Heart left ventricle (tissue), 16 donors: ENCODE data around the gene WHRN. TPM values are rescaled to one million over a fixed set of nuclear protein-coding genes. Genes with fewer than 3 reads are reported as not detected.

Experiments
- ATAC-seq, 4 donors: fragments of 200-7000 bp; cut with Tn5 transposase; one replicate each; pipeline ENCODE4 v1.9.1; 2020 to 2022; ENCODE audit warnings: moderate library complexity in 4 of 4, mild to moderate bottlenecking in 3 of 4, moderate number of reproducible peaks in 1 of 4
- DNase-seq, 5 donors: peaks; one replicate each; pipeline ENCODE4 v3.0.0-alpha.2; 2020
- H3K27ac ChIP-seq, 12 donors: fragments of 200-600 bp; sonication (generic) in 4 of 12; one replicate each; pipeline versions ENCODE4 v1.5.0 to v1.8.0; 2016 to 2022; ENCODE audit warnings: mild to moderate bottlenecking in 2 of 12
- H3K27me3 ChIP-seq, 9 donors: fragments of 200-600 bp; sonication (generic) in 2 of 9; one replicate each; pipeline versions ENCODE4 v1.5.1 to v1.8.0; 2016 to 2022; ENCODE audit warnings: mild to moderate bottlenecking in 3 of 9
- H3K36me3 ChIP-seq, 9 donors: fragments of 200-600 bp; sonication (generic) in 2 of 9; one replicate each; pipeline versions ENCODE4 v1.5.0 to v1.8.0; 2018 to 2022; ENCODE audit warnings: mild to moderate bottlenecking in 2 of 9
- H3K4me1 ChIP-seq, 12 donors: fragments of 200-600 bp; sonication (generic) in 4 of 12; one replicate each; pipeline versions ENCODE4 v1.5.0 to v1.8.0; 2016 to 2022; ENCODE audit warnings: mild to moderate bottlenecking in 3 of 12
- H3K4me3 ChIP-seq, 12 donors: fragments of 200-600 bp; sonication (generic) in 4 of 12; one replicate each; pipeline versions ENCODE4 v1.5.0 to v1.8.0; 2017 to 2022; ENCODE audit warnings: mild to moderate bottlenecking in 9 of 12, moderate library complexity in 4 of 12
- H3K9me3 ChIP-seq, 12 donors: fragments of 200-600 bp; sonication (generic) in 4 of 12; one replicate each; pipeline versions ENCODE4 v1.5.0 to v1.8.0; 2016 to 2022; ENCODE audit warnings: mild to moderate bottlenecking in 1 of 12
- POLR2A ChIP-seq, 2 donors: fragments of 450-650 bp; IDR thresholded peaks; one replicate each; pipeline ENCODE4 v1.6.1; 2017; ENCODE audit warnings: antibody characterized with exemption in 2 of 2, mild to moderate bottlenecking in 2 of 2, moderate library complexity in 2 of 2
- WGBS, 4 donors: extraction: QIAGEN DNeasy Blood & Tissue Kit in 2 of 4; methylation state at CpG; one replicate each; pipeline versions ENCODE4 v1.1.5 to v1.1.7; 2013 to 2018; 5-methylcytosine and 5-hydroxymethylcytosine counted together
- intact Hi-C, 10 donors: fragments of 100-400 bp; cut with DNase I; formaldehyde crosslinking; loops; one replicate each; pipeline versions ENCODE4 v1.11.1 to v1.14.2; 2022
- polyA plus RNA-seq, 2 donors: library from polyadenylated mRNA; stranded (reverse); fragments of 200-250 nt; gene quantifications; one replicate each; pipeline ENCODE4 v1.2.3, GENCODE V29; 2013
- total RNA-seq, 9 donors: library from RNA; depleted of rRNA in 2 of 9; stranded (reverse); fragments of >200 nt in 2 of 9; fragmentation: NEBNext Ultra II Directional in 3 of 9; extraction: Animal tissue kit (Norgen Biotek cat#: 25700) in 3 of 9; gene quantifications; one replicate each; pipeline versions ENCODE4 v1.1.0 to v1.2.4, GENCODE V29; 2016 to 2023
- TF ChIP-seq, protein P1 (sequence below), 12 donors: fragments of 200-600 bp; sonication (generic) in 4 of 12; IDR thresholded peaks; one replicate each; pipeline versions ENCODE4 v1.5.0 to v1.8.0; 2018 to 2022; ENCODE audit warnings: antibody characterized with exemption in 12 of 12, mild to moderate bottlenecking in 5 of 12
- donor health status: ischemic (EF 13 %, LVEDD 7.1; RV severe dilation, severe dysfunction).
- donor health status: healthy with polysubstance abuse.
- donor health status: DM: no; HTN: yes; CAD: no.
- donor health status: DM: no; HTN: no; CAD: no.
- donor health status: ischemic (EF 25% LVEDD 6.9; RV normal size, moderate dysfunction).
- donor health status: ischemic (EF 25% LVEDD 5.7; RV mildly dilated, moderate dysfunction).
- donor health status: healthy.
- donor health status: DM: yes; HTN: yes; CAD: no.
- donor health status: ischemic (EF 35%, LVEDD 5.7; RV mildly dilated, moderate dysfunction).
- donor health status: nonischemic (EF 11% LVEDD 7.7; RV severe dilation, severe dysfunction).
- donor health status: DM: yes; HTN: yes; CAD: no.
- donor health status: PGD.
- donor health status: ischemic (EF 29% LVEDD 5.4; RV normal size, mild dysfunction).
- donor health status: nonischemic (EF 23%, LVEDD 6.1; RV moderate dilation, normal function).

Gene WHRN
- total and polyA plus RNA-seq, 11 donors, result 0.12 to 1.4 (median 0.56) TPM

DNA sequence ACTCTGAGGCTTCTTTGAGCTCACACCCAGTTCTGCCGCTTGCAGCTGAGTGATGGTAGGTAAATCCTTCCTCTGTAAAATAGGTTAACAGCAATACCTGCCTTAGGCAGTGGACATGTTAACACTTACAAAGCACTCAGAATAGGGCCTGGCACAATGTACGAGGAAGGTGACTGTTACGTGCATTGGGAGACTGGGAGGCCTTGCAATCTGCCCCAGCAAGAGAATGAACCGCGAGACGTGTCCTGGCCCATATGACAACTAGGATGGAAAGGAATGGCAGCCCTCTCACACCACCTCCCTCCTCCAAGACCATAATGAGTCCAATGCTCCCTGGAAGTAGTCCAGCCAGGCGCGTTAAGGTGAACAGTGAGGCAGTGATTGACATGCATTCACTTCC, 94.4 kb downstream of the WHRN start:
- DNase-seq (no peak), ATAC-seq (no peak)
- Histone ChIP-seq H3K4me1 (peaks cover 0 to 9% (median 0%) of the 10 kb centered on the region in 12 donors), H3K27ac (no peak overlapping the region), H3K27me3 (no peaks in the 10 kb centered on the region), H3K9me3 (no peaks in the 10 kb centered on the region), H3K4me3 (no peak overlapping the region), H3K36me3 (no peaks in the 10 kb centered on the region)
- WGBS, 4 donors, result 88 to 95% (median 89%) methylated on average over 7 to 8 of the region's 8 CpGs
- TF ChIP-seq, protein P1, sequence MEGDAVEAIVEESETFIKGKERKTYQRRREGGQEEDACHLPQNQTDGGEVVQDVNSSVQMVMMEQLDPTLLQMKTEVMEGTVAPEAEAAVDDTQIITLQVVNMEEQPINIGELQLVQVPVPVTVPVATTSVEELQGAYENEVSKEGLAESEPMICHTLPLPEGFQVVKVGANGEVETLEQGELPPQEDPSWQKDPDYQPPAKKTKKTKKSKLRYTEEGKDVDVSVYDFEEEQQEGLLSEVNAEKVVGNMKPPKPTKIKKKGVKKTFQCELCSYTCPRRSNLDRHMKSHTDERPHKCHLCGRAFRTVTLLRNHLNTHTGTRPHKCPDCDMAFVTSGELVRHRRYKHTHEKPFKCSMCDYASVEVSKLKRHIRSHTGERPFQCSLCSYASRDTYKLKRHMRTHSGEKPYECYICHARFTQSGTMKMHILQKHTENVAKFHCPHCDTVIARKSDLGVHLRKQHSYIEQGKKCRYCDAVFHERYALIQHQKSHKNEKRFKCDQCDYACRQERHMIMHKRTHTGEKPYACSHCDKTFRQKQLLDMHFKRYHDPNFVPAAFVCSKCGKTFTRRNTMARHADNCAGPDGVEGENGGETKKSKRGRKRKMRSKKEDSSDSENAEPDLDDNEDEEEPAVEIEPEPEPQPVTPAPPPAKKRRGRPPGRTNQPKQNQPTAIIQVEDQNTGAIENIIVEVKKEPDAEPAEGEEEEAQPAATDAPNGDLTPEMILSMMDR (IDR thresholded peaks at IDR 0.05), result no peak
- TF ChIP-seq POLR2A (IDR thresholded peaks at IDR 0.05), result no peak
- intact Hi-C loops, result loop anchor here in 3 of 10 donors (2.0 to 10.0 kb wide), 3 partner anchors 248 to 601 kb away; no protein-coding TSS in a partner anchor

DNA sequence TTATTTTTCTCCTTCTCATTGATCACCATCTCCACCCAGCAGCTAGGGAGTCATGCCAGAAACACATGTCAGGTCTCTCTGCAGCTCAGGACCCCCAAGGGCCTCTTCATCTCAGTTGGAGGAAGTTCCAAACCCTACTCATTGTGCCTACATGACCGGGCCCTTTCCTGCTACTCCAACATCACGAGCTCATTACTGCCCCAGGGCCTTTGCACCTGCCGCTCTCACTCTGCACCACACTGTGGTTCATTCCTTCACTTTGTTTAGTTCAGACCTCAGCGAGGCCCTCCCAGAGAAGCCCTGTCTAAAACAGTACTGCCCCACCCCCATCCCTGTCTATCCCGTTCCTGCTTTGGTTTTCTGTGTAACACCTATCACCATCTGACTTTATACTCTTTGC, 95.4 kb downstream of the WHRN start:
- intact Hi-C loops, result loop anchor here (2.0 to 10.0 kb wide), 11 partner anchors 185 to 1115 kb away; no protein-coding TSS in a partner anchor
- 68 to 80% (median 75%) methylated on average over 5 of the region's 5 CpGs for WGBS, 4 donors
- no peaks in the 10 kb centered on the region for H3K36me3 ChIP-seq
- no peak for TF ChIP-seq POLR2A (IDR thresholded peaks at IDR 0.05)
- TF ChIP-seq, protein P1 (IDR thresholded peaks at IDR 0.05), result no peak
- H3K27me3 ChIP-seq, result no peaks in the 10 kb centered on the region
- DNase-seq, result no peak
- no peak overlapping the region for H3K4me3 ChIP-seq
- no peak for ATAC-seq
- H3K9me3 ChIP-seq, result no peaks in the 10 kb centered on the region
- H3K4me1 ChIP-seq, result peaks cover 0 to 15% (median 0%) of the 10 kb centered on the region in 12 donors
- H3K27ac ChIP-seq, result no peak overlapping the region

DNA sequence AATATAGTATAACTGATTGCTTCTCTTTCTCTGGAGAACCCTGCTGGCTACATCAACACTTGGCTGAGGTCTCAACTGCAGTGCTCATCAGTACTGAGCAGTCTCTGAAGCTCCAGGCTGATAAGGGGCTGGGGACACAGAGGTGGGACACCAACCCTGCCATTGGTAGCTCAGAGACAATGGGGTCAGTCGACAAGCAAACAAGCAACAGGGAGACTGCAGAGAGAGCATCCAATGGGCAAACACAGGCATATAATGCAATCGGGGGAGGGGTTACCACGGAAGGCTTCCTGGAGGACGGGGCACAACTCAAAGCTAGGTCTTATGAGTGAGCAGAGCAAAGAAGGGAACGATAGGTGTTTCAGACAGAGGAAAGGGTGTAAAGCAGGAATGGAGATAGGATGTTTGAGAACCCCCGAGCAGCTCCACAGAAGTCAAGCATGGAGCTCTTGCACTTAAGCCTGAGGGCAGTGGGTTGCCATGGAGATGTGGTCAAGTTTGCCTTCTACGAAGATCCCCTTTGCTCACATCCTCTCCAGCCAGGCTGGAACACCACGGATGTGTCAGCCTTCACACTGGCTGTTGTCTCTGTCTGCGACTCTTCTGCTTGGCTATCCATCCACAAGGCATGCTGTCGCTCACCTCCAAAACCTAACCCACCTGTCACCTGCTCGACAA, 96.0 kb downstream of the WHRN start:
- H3K36me3 ChIP-seq, result no peaks in the 10 kb centered on the region
- H3K27ac ChIP-seq, result no peak overlapping the region
- intact Hi-C loops, result loop anchor here (2.0 to 10.0 kb wide), 10 partner anchors 186 to 1116 kb away; no protein-coding TSS in a partner anchor
- 67 to 72% (median 70%) methylated on average over 11 of the region's 11 CpGs for WGBS, 4 donors
- TF ChIP-seq POLR2A (IDR thresholded peaks at IDR 0.05), result no peak
- TF ChIP-seq, protein P1 (IDR thresholded peaks at IDR 0.05), result no peak
- ATAC-seq (no peak), DNase-seq (no peak)
- peaks cover 0 to 9% (median 0%) of the 10 kb centered on the region in 12 donors for H3K4me1 ChIP-seq
- no peak overlapping the region for H3K4me3 ChIP-seq
- H3K27me3 ChIP-seq, result no peaks in the 10 kb centered on the region
- no peaks in the 10 kb centered on the region for H3K9me3 ChIP-seq

DNA sequence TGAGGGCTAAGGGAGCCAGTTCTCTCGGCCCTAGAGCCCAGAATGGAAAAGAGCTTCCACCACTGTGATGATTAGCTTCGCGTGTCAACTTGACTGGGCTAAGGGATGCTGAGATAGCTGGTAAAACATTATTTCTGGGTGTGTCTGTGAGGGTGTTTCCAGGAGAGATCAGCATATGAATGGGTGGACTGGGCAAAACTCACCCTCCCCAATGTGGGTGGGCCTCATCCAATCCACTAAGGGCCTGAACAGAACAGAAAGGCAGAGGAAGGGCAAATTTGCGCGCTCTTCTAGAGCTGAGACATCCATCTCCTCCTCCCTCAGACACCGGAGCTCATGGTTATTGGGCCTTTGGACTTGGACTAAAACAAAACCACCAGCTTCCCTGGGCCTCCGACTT, 96.6 kb downstream of the WHRN start:
- no peaks in the 10 kb centered on the region for H3K36me3 ChIP-seq
- 81 to 89% (median 83%) methylated on average over 7 of the region's 7 CpGs for WGBS, 4 donors
- DNase-seq (no peak), ATAC-seq (no peak)
- intact Hi-C loops, result loop anchor here (2.0 to 10.0 kb wide), 10 partner anchors 186 to 1116 kb away; no protein-coding TSS in a partner anchor
- H3K4me1 ChIP-seq, result peaks cover 0 to 7% (median 0%) of the 10 kb centered on the region in 12 donors
- no peak overlapping the region for H3K4me3 ChIP-seq
- H3K9me3 ChIP-seq, result no peaks in the 10 kb centered on the region
- no peak overlapping the region for H3K27ac ChIP-seq
- no peak for TF ChIP-seq POLR2A (IDR thresholded peaks at IDR 0.05)
- TF ChIP-seq, protein P1 (IDR thresholded peaks at IDR 0.05), result no peak
- no peaks in the 10 kb centered on the region for H3K27me3 ChIP-seq
